Sigmoid colon (tissue), 7 donors: ENCODE measurements around the gene CASP2. TPM values are rescaled to one million over a fixed set of nuclear protein-coding genes. Genes with fewer than 3 reads are reported as not detected.

Source experiments
- DNase-seq: peaks from one replicate; pipeline ENCODE4 v3.0.0-alpha.2; 2019
- H3K27ac ChIP-seq, 4 donors: fragments of 200-600 bp; sonication (generic); one replicate each; pipeline ENCODE4 v1.5.1; 2016 to 2019; ENCODE audit warnings: mild to moderate bottlenecking in 1 of 4
- H3K27me3 ChIP-seq, 3 donors: fragments of 200-600 bp; sonication (generic); one replicate each; pipeline ENCODE4 v1.5.1; 2019; ENCODE audit warnings: mild to moderate bottlenecking in 1 of 3
- H3K36me3 ChIP-seq, 4 donors: fragments of 200-600 bp; sonication (generic); one replicate each; pipeline ENCODE4 v1.5.1; 2016 to 2019
- H3K4me1 ChIP-seq, 4 donors: fragments of 200-600 bp; sonication (generic); one replicate each; pipeline ENCODE4 v1.5.1; 2017 to 2019
- H3K4me3 ChIP-seq, 4 donors: fragments of 200-600 bp; sonication (generic); one replicate each; pipeline ENCODE4 v1.5.1; 2017 to 2019; ENCODE audit warnings: mild to moderate bottlenecking in 2 of 4, moderate library complexity in 1 of 4
- H3K9me3 ChIP-seq, 4 donors: fragments of 200-600 bp in 3 of 4; sonication (generic) in 3 of 4; one replicate each; pipeline versions ENCODE4 v1.5.1 to v1.6.1; 2013 to 2019
- CTCF ChIP-seq, 4 experiments: fragments of 450-650 bp in 3 of 4; fragments of 200-600 bp in 1 of 4; IDR thresholded peaks; one replicate each; pipeline ENCODE4 v1.5.1; 2016 to 2019; ENCODE audit warnings: antibody characterized with exemption in 4 of 4, mild to moderate bottlenecking in 3 of 4, moderate library complexity in 2 of 4
- EP300 ChIP-seq, 4 donors: sonication (generic); formaldehyde crosslinking; IDR thresholded peaks; one replicate each; pipeline ENCODE4 v1.6.1; 2017; ENCODE audit warnings: antibody characterized with exemption in 4 of 4
- POLR2A ChIP-seq, 2 donors: fragments of 450-650 bp; IDR thresholded peaks; one replicate each; pipeline ENCODE4 v1.6.1; 2016; ENCODE audit warnings: antibody characterized with exemption in 2 of 2, mild to moderate bottlenecking in 2 of 2, moderate library complexity in 2 of 2
- POLR2AphosphoS5 ChIP-seq, 4 donors: sonication (generic); formaldehyde crosslinking; IDR thresholded peaks; one replicate each; pipeline ENCODE4 v1.6.1; 2017; ENCODE audit warnings: antibody characterized with exemption in 4 of 4
- WGBS, 2 donors: extraction: QIAGEN DNeasy Blood & Tissue Kit; methylation state at CpG; one replicate each; pipeline ENCODE4 v1.1.7; 2013; 5-methylcytosine and 5-hydroxymethylcytosine counted together
- intact Hi-C: fragments of 100-400 bp; cut with DNase I; formaldehyde crosslinking; loops from one replicate; pipeline ENCODE4 v1.15.1; 2023
- polyA plus RNA-seq, 3 donors: library from polyadenylated mRNA; stranded (reverse); fragments of 200-250 nt; gene quantifications; one replicate each; pipeline ENCODE4 v1.2.3, GENCODE V29; 2013
- total RNA-seq, 4 donors: library from RNA; depleted of rRNA; stranded (reverse); fragments of >200 nt; gene quantifications; one replicate each; pipeline ENCODE4 v1.1.0, GENCODE V29; 2016
- donor health status: healthy with polysubstance abuse.
- donor health status: Bipolar disorder and iron deficiency.
- donor health status: healthy.

Gene CASP2
- total and polyA plus RNA-seq, 7 donors: 6.0 to 16.2 (median 7.2) TPM

GRCh38 chr7:143290293-143290692 lies 2.1 kb downstream of the CASP2 start:
- Histone ChIP-seq H3K4me1 (peaks cover 0 to 32% (median 27%) of the 10 kb centered on the region in 4 donors), H3K27me3 (no peaks in the 10 kb centered on the region), H3K27ac (no peak overlapping the region), H3K9me3 (no peaks in the 10 kb centered on the region), H3K36me3 (peaks cover 23 to 41% (median 36%) of the 10 kb centered on the region in 4 donors), H3K4me3 (no peak overlapping the region)
- WGBS, 2 donors: 57 to 72% methylated on average over 4 of the region's 4 CpGs
- no peak for TF ChIP-seq POLR2A (IDR thresholded peaks at IDR 0.05)
- no peak for TF ChIP-seq CTCF (IDR thresholded peaks at IDR 0.05)
- no peak for TF ChIP-seq EP300 (IDR thresholded peaks at IDR 0.05)
- no peak for TF ChIP-seq POLR2AphosphoS5 (IDR thresholded peaks at IDR 0.05)
- DNase-seq: no peak
- intact Hi-C loops: no loop called here

- Histone ChIP-seq H3K9me3 (no peaks in the 10 kb centered on the region), H3K27ac (no peak overlapping the region), H3K4me3 (no peak overlapping the region), H3K4me1 (peaks cover 0 to 25% (median 21%) of the 10 kb centered on the region in 4 donors), H3K36me3 (peaks cover 23 to 67% (median 42%) of the 10 kb centered on the region in 4 donors), H3K27me3 (no peaks in the 10 kb centered on the region)
- no peak for DNase-seq
- 94 to 95% methylated on average over 5 of the region's 5 CpGs for WGBS, 2 donors
- no peak for TF ChIP-seq EP300 (IDR thresholded peaks at IDR 0.05)
- TF ChIP-seq POLR2A (IDR thresholded peaks at IDR 0.05): no peak
- intact Hi-C loops: no loop called here
Observed at GRCh38 chr7:143292876-143293275, 4.7 kb downstream of the CASP2 start.

GRCh38 chr7:143295870-143296269 lies 7.7 kb downstream of the CASP2 start:
- no peak for TF ChIP-seq POLR2AphosphoS5 (IDR thresholded peaks at IDR 0.05)
- TF ChIP-seq CTCF (IDR thresholded peaks at IDR 0.05): no peak
- no peak for TF ChIP-seq POLR2A (IDR thresholded peaks at IDR 0.05)
- TF ChIP-seq EP300 (IDR thresholded peaks at IDR 0.05): no peak
- Histone ChIP-seq H3K9me3 (no peaks in the 10 kb centered on the region), H3K27me3 (no peaks in the 10 kb centered on the region), H3K36me3 (peaks cover 35 to 97% (median 62%) of the 10 kb centered on the region in 4 donors), H3K27ac (no peak overlapping the region), H3K4me3 (no peak overlapping the region), H3K4me1 (peaks cover 0 to 5% (median 0%) of the 10 kb centered on the region in 4 donors)
- intact Hi-C loops: no loop called here
- no peak for DNase-seq

- Histone ChIP-seq H3K36me3 (peaks cover 40 to 100% (median 61%) of the 10 kb centered on the region in 4 donors), H3K4me3 (no peak overlapping the region), H3K27ac (no peak overlapping the region), H3K27me3 (no peaks in the 10 kb centered on the region), H3K9me3 (no peaks in the 10 kb centered on the region), H3K4me1 (no peaks in the 10 kb centered on the region)
- intact Hi-C loops: no loop called here
- DNase-seq: no peak
- TF ChIP-seq POLR2A (IDR thresholded peaks at IDR 0.05): no peak
- no peak for TF ChIP-seq POLR2AphosphoS5 (IDR thresholded peaks at IDR 0.05)
- no peak for TF ChIP-seq EP300 (IDR thresholded peaks at IDR 0.05)
- no peak for TF ChIP-seq CTCF (IDR thresholded peaks at IDR 0.05)
- WGBS, 2 donors: 44 to 60% methylated on average over 2 of the region's 2 CpGs
Observed at GRCh38 chr7:143296686-143297085, 8.5 kb downstream of the CASP2 start.

- peaks cover 23 to 100% (median 53%) of the 10 kb centered on the region in 4 donors for H3K36me3 ChIP-seq
- H3K4me1 ChIP-seq: no peaks in the 10 kb centered on the region
- no peak overlapping the region for H3K4me3 ChIP-seq
- H3K27me3 ChIP-seq: no peaks in the 10 kb centered on the region
- intact Hi-C loops: no loop called here
- no peak for TF ChIP-seq EP300 (IDR thresholded peaks at IDR 0.05)
- TF ChIP-seq POLR2AphosphoS5 (IDR thresholded peaks at IDR 0.05): no peak
- TF ChIP-seq CTCF (IDR thresholded peaks at IDR 0.05): no peak
- no peak for TF ChIP-seq POLR2A (IDR thresholded peaks at IDR 0.05)
- H3K27ac ChIP-seq: no peak overlapping the region
- DNase-seq: no peak
- H3K9me3 ChIP-seq: no peaks in the 10 kb centered on the region
- WGBS, 2 donors: 79 to 94% methylated on average over 2 of the region's 2 CpGs
Observed at GRCh38 chr7:143299346-143299745, 11.2 kb downstream of the CASP2 start.
